C4-2B (cell line): ENCODE data around the gene GRM3.
A peak's percentile ranks its signal among the peaks of the same experiment; 100 is the strongest.

ENCODE experiments used
- H3K27ac ChIP-seq: fragments of 450-650 bp; 2 replicates; pipeline ENCODE4 v1.5.1; 2017
- CTCF ChIP-seq: fragments of 450-650 bp; conservative IDR thresholded peaks from 2 replicates; pipeline ENCODE4 v1.5.1; 2017; ENCODE audit warnings: mild to moderate bottlenecking
- ZFX ChIP-seq: fragments of 450-650 bp; IDR thresholded peaks from 2 replicates; pipeline ENCODE4 v1.6.1; 2017

GRM3 gene

GRCh38 chr7:86645225-86645608 lies 1.5 kb downstream of the GRM3 start:
- no peak overlapping the region for H3K27ac ChIP-seq
- no peak for TF ChIP-seq CTCF
- TF ChIP-seq ZFX: no peak

- TF ChIP-seq ZFX: no peak
- TF ChIP-seq CTCF: no peak
- no peak overlapping the region for H3K27ac ChIP-seq
Observed at GRCh38 chr7:86645676-86646276, 2.1 kb downstream of the GRM3 start.

GRCh38 chr7:86647385-86648094 lies 3.8 kb downstream of the GRM3 start:
- H3K27ac ChIP-seq: no peak overlapping the region
- TF ChIP-seq CTCF (no peak), ZFX (no peak)

GRCh38 chr7:86648169-86648568 lies 4.5 kb downstream of the GRM3 start:
- TF ChIP-seq ZFX: no peak
- TF ChIP-seq CTCF: no peak
- no peak overlapping the region for H3K27ac ChIP-seq

- peak overlapping the region; percentile 10; the same call in 1 of the 2 replicates for H3K27ac ChIP-seq
- TF ChIP-seq CTCF (no peak), ZFX (no peak)
Observed at GRCh38 chr7:86653919-86654659, 10.4 kb downstream of the GRM3 start.

GRCh38 chr7:86657948-86658347 lies 14.2 kb downstream of the GRM3 start:
- TF ChIP-seq ZFX (no peak), CTCF (no peak)
- H3K27ac ChIP-seq: no peak overlapping the region

GRCh38 chr7:86660950-86661462 lies 17.3 kb downstream of the GRM3 start:
- H3K27ac ChIP-seq: no peak overlapping the region
- TF ChIP-seq CTCF (no peak), ZFX (no peak)
